Gastroesophageal sphincter (tissue), 4 donors: ENCODE data around the gene PI3. TPM values are rescaled to one million over a fixed set of nuclear protein-coding genes. Genes with fewer than 3 reads are reported as not detected.

Experiments used
- ATAC-seq: fragments of 150-250 bp; one replicate; pipeline ENCODE4 v1.9.1; 2016; ENCODE audit warnings: mild to moderate bottlenecking, moderate library complexity
- H3K27ac ChIP-seq, 4 donors: fragments of 200-600 bp; sonication (generic) in 3 of 4; 1 replicate in 3 of 4; 2 replicates in 1 of 4; pipeline ENCODE4 v1.5.1; 2016 to 2019
- H3K27me3 ChIP-seq: fragments of 200-600 bp; sonication (generic); one replicate; pipeline ENCODE4 v1.5.1; 2019
- H3K36me3 ChIP-seq, 2 donors: fragments of 200-600 bp; sonication (generic); one replicate each; pipeline ENCODE4 v1.5.1; 2019; ENCODE audit warnings: control low read depth in 1 of 2
- H3K4me1 ChIP-seq, 3 donors: fragments of 200-600 bp; sonication (generic); 1 replicate in 2 of 3; 2 replicates in 1 of 3; pipeline ENCODE4 v1.5.1; 2016 to 2019; ENCODE audit warnings: control low read depth in 2 of 3
- H3K4me3 ChIP-seq, 2 donors: fragments of 200-600 bp; sonication (generic); one replicate each; pipeline ENCODE4 v1.5.1; 2019; ENCODE audit warnings: mild to moderate bottlenecking in 1 of 2, moderate library complexity in 1 of 2
- H3K9me3 ChIP-seq, 3 donors: fragments of 200-600 bp; sonication (generic); one replicate each; pipeline ENCODE4 v1.5.1; 2017 to 2019; ENCODE audit warnings: control low read depth in 2 of 3
- CTCF ChIP-seq, 4 experiments: fragments of 200-600 bp in 2 of 4; fragments of 450-650 bp in 2 of 4; sonication (generic) in 1 of 4; IDR thresholded peaks; one replicate each; pipeline ENCODE4 v1.5.1; 2017 to 2019; ENCODE audit warnings: antibody characterized with exemption in 4 of 4, mild to moderate bottlenecking in 2 of 4, moderate library complexity in 2 of 4
- EP300 ChIP-seq: sonication (generic); formaldehyde crosslinking; IDR thresholded peaks from one replicate; pipeline ENCODE4 v1.6.1; 2017; ENCODE audit warnings: antibody characterized with exemption, mild to moderate bottlenecking
- POLR2A ChIP-seq, 2 donors: fragments of 450-650 bp; IDR thresholded peaks; one replicate each; pipeline ENCODE4 v1.6.1; 2017; ENCODE audit warnings: antibody characterized with exemption in 2 of 2, mild to moderate bottlenecking in 2 of 2, moderate library complexity in 1 of 2
- POLR2AphosphoS5 ChIP-seq: sonication (generic); formaldehyde crosslinking; IDR thresholded peaks from one replicate; pipeline ENCODE4 v1.6.1; 2017; ENCODE audit warnings: antibody characterized with exemption
- WGBS, 2 donors: methylation state at CpG; one replicate each; pipeline ENCODE4 v1.1.5; 2018; ENCODE audit warnings: low coverage in 1 of 2; 5-methylcytosine and 5-hydroxymethylcytosine counted together
- total RNA-seq, 4 donors: library from RNA; depleted of rRNA; stranded (reverse); fragments of >200 nt; gene quantifications; one replicate each; pipeline ENCODE4 v1.1.0, GENCODE V29; 2016

The PI3 gene
- total RNA-seq, 4 donors from 2014 or later = 2.0 to 33.7 (median 4.5) TPM; not detected in 1

- H3K36me3 ChIP-seq = no peaks in the 10 kb centered on the region
- WGBS, 2 donors = 57 to 100% methylated on average over 1 to 2 of the region's 4 CpGs
- TF ChIP-seq CTCF (IDR thresholded peaks at IDR 0.05) = no peak
- TF ChIP-seq POLR2AphosphoS5 = no peak
- TF ChIP-seq POLR2A (IDR thresholded peaks at IDR 0.05) = no peak
- TF ChIP-seq EP300 = no peak
- no peaks in the 10 kb centered on the region for H3K4me1 ChIP-seq
- no peak for ATAC-seq
- H3K27me3 ChIP-seq = peaks cover 32% of the 10 kb centered on the region
- no peak overlapping the region for H3K4me3 ChIP-seq
- no peak overlapping the region for H3K27ac ChIP-seq
- no peaks in the 10 kb centered on the region for H3K9me3 ChIP-seq
These were observed 33.9 kb upstream of the PI3 start for GRCh38 chr20:45140836-45141235.

DNA sequence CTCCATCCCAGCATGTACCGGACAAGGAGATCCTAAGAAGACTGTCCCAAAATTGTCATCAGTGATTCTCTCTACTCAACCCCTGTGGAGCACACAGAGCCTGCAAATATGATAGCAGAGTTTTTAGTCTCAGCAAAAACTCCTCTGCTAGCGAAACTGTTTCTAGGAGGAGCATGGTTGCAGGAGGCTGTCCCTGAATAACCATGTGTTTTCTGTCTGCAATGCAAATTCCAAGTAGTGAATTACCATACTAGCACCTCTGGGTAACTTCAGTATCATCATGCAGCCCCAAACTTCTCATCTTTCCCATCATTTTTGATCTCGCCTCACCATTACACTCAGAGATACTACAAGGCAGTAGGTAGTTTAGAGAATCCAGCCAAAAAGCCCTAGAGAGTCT lies 25.6 kb upstream of the PI3 start:
- no peak for ATAC-seq
- Histone ChIP-seq H3K27me3 (peaks cover 52% of the 10 kb centered on the region), H3K9me3 (no peaks in the 10 kb centered on the region), H3K36me3 (no peaks in the 10 kb centered on the region), H3K27ac (no peak overlapping the region), H3K4me3 (no peak overlapping the region), H3K4me1 (no peaks in the 10 kb centered on the region)
- WGBS, 2 donors = 81 to 84% methylated on average over 2 to 3 of the region's 3 CpGs
- TF ChIP-seq POLR2A (IDR thresholded peaks at IDR 0.05) = no peak
- no peak for TF ChIP-seq EP300
- TF ChIP-seq CTCF (IDR thresholded peaks at IDR 0.05) = no peak
- no peak for TF ChIP-seq POLR2AphosphoS5

DNA sequence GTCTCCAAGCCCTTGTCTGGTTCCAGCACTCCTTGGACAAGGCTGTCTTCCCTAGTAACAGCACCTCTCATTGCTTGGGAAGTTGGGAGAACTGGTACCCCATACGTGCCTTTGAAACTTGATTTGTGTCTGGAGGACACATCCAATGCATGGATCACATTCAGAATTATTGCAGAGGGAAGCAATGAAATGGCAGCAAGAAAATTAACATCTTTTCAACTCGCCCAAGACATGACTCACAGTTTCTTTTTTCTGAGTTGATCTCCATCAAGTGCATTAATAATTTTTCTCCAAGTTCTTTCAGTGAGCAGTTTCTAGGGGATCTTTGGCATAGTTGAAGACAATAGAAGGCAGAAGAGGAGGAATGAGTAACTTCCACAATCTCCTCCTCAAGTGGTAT lies 22.3 kb upstream of the PI3 start:
- H3K36me3 ChIP-seq = no peaks in the 10 kb centered on the region
- WGBS, 2 donors = 46 to 51% methylated on average over 2 of the region's 2 CpGs
- H3K4me1 ChIP-seq = no peaks in the 10 kb centered on the region
- no peak for TF ChIP-seq CTCF (IDR thresholded peaks at IDR 0.05)
- no peak for TF ChIP-seq EP300
- TF ChIP-seq POLR2AphosphoS5 = no peak
- no peak for TF ChIP-seq POLR2A (IDR thresholded peaks at IDR 0.05)
- peaks cover 30% of the 10 kb centered on the region for H3K27me3 ChIP-seq
- peaks cover 0 to 10% (median 0%) of the 10 kb centered on the region in 3 donors for H3K9me3 ChIP-seq
- ATAC-seq = no peak
- no peak overlapping the region for H3K4me3 ChIP-seq
- no peak overlapping the region for H3K27ac ChIP-seq

DNA sequence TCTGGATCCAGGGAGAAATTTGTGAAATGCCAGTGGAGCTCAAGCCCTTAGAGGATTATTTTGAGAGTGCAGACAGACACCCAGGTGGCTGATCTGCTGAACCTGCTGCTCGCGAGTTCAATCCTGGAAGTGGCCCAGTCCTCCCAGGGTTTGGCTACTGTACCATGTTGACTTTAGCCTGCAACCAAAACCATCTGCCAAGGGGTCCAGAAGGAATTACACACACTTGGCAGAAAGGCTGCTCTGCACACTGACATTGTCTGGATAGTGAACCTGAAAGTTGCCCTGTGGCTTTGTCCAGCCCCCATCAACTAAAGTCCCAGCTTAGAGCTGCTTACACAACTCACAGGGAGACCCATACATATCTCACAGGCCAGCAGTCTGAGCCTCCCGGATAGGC lies 21.6 kb upstream of the PI3 start:
- H3K36me3 ChIP-seq = no peaks in the 10 kb centered on the region
- ATAC-seq = no peak
- H3K9me3 ChIP-seq = peaks cover 0 to 10% (median 0%) of the 10 kb centered on the region in 3 donors
- TF ChIP-seq EP300 (no peak), POLR2A (IDR thresholded peaks at IDR 0.05) (no peak), POLR2AphosphoS5 (no peak), CTCF (IDR thresholded peaks at IDR 0.05) (no peak)
- H3K27me3 ChIP-seq = peaks cover 30% of the 10 kb centered on the region
- H3K4me1 ChIP-seq = no peaks in the 10 kb centered on the region
- no peak overlapping the region for H3K27ac ChIP-seq
- H3K4me3 ChIP-seq = no peak overlapping the region
- WGBS, 2 donors = 83% methylated on average over 2 of the region's 3 CpGs; no CpG with 5 or more reads in 1 of the 2 donors

GRCh38 chr20:45153752-45154151 lies 20.9 kb upstream of the PI3 start:
- TF ChIP-seq POLR2AphosphoS5 = no peak
- TF ChIP-seq CTCF (IDR thresholded peaks at IDR 0.05) = no peak
- TF ChIP-seq EP300 = no peak
- TF ChIP-seq POLR2A (IDR thresholded peaks at IDR 0.05) = no peak
- Histone ChIP-seq H3K27me3 (peaks cover 25% of the 10 kb centered on the region), H3K36me3 (no peaks in the 10 kb centered on the region), H3K27ac (no peak overlapping the region), H3K4me3 (no peak overlapping the region), H3K4me1 (no peaks in the 10 kb centered on the region), H3K9me3 (peaks cover 0 to 12% (median 0%) of the 10 kb centered on the region in 3 donors)
- WGBS, 2 donors = no CpG with 5 or more reads among the region's 1 CpG
- ATAC-seq = no peak
